ENCODE data around the gene WNK2. TPM values are rescaled to one million over a fixed set of nuclear protein-coding genes. Genes with fewer than 3 reads are reported as not detected.

WNK2 gene
- total and polyA plus RNA-seq, 2 donors: 4.8 to 9.3 TPM

GRCh38 chr9:93303258-93303771, 119.4 kb downstream of the WNK2 start:
- H3K4me1 ChIP-seq (ENCODE audit: insufficient read depth): no peaks in the 10 kb centered on the region

DNA sequence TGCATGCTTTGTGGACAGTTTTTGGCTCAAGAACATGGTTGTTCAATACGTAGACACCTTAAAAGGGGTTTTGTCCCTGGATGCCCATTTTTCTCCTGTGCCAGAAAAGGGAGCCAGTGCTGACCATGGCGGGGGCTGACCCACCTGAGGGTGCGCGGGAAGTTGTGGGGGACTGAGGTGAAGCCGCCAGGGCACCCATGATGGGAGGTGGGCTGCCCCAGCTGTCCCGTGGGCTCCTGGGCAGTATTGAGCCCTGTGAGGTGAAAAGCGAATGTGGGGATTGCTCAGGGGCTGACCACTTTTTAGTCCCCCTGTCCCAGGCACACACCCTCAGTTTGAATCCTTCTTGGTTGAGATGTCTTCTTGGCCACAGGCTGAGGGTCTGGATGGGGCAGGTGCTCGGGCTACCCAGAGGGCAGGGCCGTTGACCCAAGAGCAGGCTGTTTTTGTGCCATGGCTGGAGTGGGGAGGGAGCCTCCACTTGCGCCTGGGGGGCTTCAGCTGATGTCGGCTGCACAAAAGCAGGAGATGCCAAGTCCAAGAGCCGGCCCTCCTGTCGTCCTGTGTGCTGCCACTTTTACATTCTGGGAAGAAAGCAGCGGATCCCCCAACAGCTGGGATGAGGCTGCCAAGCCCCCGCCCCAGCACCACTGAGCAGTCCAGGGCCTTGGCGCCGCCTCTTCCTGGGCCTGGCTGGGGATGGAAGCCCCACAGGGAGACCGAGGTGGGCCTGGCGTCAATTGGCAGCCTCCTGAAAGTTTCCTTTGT, 120.1 kb downstream of the WNK2 start:
- Histone ChIP-seq H3K27ac (ENCODE audit: low read depth) (no peak overlapping the region), H3K36me3 (ENCODE audit: insufficient read depth) (no peaks in the 10 kb centered on the region), H3K4me1 (ENCODE audit: insufficient read depth) (no peaks in the 10 kb centered on the region), H3K4me3 (ENCODE audit: low read depth, low read length) (no peak overlapping the region)
- 93% methylated on average over 19 of the region's 19 CpGs for WGBS
- no peak for DNase-seq (ENCODE audit: extremely low spot score)

More at GRCh38 chr9:93303258-93303771, 119.4 kb downstream of the WNK2 start:
- Histone ChIP-seq H3K36me3 (ENCODE audit: insufficient read depth) (no peaks in the 10 kb centered on the region), H3K4me3 (ENCODE audit: low read depth, low read length) (no peak overlapping the region), H3K27ac (ENCODE audit: low read depth) (no peak overlapping the region)
- WGBS: 95% methylated on average over 11 of the region's 11 CpGs
- no peak for DNase-seq (ENCODE audit: extremely low spot score)

DNA sequence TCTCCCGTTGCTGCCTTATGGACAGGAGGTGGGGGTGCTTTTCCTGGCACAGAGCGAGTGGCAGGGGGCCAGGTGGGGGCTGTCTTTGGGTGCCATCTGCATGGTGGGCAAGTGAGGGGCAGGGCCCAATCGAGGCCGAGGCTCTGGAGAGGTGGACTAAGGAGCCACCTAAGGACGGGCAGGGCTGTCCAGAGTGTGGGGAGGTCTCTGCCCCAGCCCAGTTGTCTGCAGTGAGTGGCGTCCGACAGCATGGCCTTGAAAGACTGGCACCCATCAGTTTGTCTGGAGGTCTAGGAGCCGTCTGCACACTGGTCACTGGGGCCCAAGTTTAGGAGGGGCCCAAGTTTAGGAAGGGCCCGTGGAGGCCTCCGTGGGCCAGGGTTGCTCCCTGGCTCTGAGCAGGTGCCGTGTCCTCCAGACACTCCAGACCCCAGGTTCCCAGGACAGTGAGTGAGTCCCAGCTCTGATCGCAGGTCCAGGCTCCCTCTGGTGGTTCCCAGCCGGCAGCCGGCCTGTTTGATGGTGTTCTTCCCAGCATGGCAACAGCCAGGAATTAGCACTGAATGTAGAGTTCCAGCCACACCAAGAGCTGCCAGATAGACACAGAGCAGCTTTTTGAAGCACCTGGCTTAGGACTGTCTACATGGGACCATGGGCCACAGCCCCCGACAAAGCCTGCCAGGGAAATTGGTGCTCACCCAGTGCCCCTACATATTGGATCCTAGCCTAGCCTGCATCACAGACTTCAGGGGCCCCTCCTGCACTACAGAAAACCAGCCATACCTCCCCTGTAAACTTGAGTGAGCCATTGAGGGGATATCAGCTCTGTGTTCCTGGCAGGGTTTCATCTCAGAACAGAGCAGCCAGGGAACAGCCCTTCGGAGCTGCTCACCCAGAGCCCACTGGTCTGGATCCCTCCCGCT, 120.9 kb downstream of the WNK2 start:
- H3K4me1 ChIP-seq (ENCODE audit: insufficient read depth): no peaks in the 10 kb centered on the region
- H3K4me3 ChIP-seq (ENCODE audit: low read depth, low read length): no peak overlapping the region
- DNase-seq (ENCODE audit: extremely low spot score): no peak
- no peak overlapping the region for H3K27ac ChIP-seq (ENCODE audit: low read depth)
- H3K36me3 ChIP-seq (ENCODE audit: insufficient read depth): no peaks in the 10 kb centered on the region
- WGBS: 65% methylated on average over 17 of the region's 17 CpGs

GRCh38 chr9:93305497-93306020, 121.6 kb downstream of the WNK2 start:
- 84% methylated on average over 15 of the region's 15 CpGs for whole genome bisulfite sequencing
- Histone ChIP-seq H3K4me3 (ENCODE audit: low read depth, low read length) (no peak overlapping the region), H3K36me3 (ENCODE audit: insufficient read depth) (no peaks in the 10 kb centered on the region), H3K4me1 (ENCODE audit: insufficient read depth) (no peaks in the 10 kb centered on the region), H3K27ac (ENCODE audit: low read depth) (no peak overlapping the region)
- DNase-seq (ENCODE audit: extremely low spot score): no peak

GRCh38 chr9:93306081-93306480, 122.1 kb downstream of the WNK2 start:
- Histone ChIP-seq H3K36me3 (ENCODE audit: insufficient read depth) (no peaks in the 10 kb centered on the region), H3K4me1 (ENCODE audit: insufficient read depth) (no peaks in the 10 kb centered on the region), H3K27ac (ENCODE audit: low read depth) (no peak overlapping the region), H3K4me3 (ENCODE audit: low read depth, low read length) (no peak overlapping the region)
- no peak for DNase-seq (ENCODE audit: extremely low spot score)
- WGBS: 90% methylated on average over 9 of the region's 9 CpGs

DNA sequence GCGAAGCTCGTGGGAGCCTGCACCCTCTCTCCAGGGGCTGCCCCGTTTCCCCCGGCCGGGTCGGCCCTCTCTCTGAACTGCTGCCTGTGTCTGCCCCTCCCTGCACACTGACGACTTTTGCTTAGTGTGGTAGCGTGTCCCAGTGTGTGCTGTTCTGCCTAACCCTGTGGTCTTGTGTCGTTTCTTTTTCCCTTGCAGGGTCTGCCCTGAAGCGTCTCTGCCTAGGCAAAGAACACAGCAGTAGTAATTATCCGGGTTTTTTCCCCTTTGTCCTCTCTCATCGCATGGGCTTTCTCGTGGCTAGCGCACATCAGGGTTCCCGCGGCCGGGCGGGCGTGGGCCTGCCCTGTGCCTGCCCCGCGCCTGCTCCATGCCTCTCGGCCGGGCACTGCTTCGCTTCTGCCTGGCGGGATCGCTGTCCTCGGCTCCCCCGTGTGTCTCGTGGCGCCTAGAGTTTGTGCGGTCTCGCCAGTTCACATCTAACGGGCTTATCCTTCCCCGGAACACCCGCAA, 122.7 kb downstream of the WNK2 start:
- H3K36me3 ChIP-seq (ENCODE audit: insufficient read depth): no peaks in the 10 kb centered on the region
- H3K27ac ChIP-seq (ENCODE audit: low read depth): no peak overlapping the region
- no peak overlapping the region for H3K4me3 ChIP-seq (ENCODE audit: low read depth, low read length)
- WGBS: 93% methylated on average over 35 of the region's 35 CpGs
- no peak for DNase-seq (ENCODE audit: extremely low spot score)
- H3K4me1 ChIP-seq (ENCODE audit: insufficient read depth): no peaks in the 10 kb centered on the region

DNA sequence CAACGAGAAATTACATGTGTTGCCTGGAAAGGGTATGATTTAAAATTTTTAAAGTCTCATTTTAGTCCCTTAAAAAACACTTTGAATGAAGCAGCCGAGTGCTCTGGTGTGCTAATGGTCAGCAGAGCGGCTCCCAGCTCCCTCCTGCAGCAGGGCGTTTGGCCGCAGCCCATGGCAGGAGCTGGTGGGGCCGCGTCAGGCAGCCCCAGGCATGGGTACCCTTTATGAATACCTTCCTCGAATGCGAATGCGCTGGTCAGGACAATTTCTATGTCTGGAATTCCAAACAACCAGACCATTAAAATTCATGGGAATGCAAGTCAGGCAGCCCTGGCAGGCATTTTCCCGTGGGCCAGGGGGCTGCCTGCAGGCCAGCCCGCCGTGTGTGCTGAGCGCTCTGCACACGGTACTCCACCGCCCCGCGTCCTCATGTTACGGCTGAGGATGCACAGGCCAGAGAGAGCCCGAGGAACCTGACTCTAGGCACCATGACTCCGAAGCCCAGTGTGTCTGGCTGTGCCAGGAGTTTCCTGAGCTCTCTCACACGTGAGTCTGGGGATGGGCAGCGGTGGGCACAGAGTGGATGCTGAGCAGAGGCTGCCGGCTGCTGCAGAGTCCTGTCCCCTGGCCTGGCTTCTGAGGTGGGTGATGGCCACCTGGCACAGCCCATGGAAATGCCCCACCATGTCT, 123.7 kb downstream of the WNK2 start:
- Histone ChIP-seq H3K4me3 (ENCODE audit: low read depth, low read length) (no peak overlapping the region), H3K36me3 (ENCODE audit: insufficient read depth) (no peaks in the 10 kb centered on the region), H3K4me1 (ENCODE audit: insufficient read depth) (no peaks in the 10 kb centered on the region), H3K27ac (ENCODE audit: low read depth) (no peak overlapping the region)
- 88% methylated on average over 24 of the region's 24 CpGs for WGBS
- no peak for DNase-seq (ENCODE audit: extremely low spot score)

DNA sequence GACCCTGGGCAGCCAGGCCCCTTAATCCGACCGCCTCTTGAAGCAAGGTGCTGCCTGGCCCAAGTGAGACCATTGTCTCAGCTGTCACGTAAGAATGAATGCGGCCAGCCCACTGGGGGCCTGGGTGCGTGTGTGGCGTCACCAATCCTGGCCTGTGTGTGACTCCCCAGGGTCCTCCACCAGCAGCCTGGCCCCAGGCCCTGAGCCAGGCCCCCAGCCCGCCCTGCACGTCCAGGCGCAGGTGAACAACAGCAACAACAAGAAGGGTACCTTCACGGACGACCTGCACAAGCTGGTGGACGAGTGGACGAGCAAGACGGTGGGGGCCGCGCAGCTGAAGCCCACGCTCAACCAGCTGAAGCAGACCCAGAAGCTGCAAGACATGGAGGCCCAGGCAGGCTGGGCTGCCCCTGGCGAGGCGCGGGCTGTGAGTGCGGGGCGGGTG, 124.2 kb downstream of the WNK2 start:
- DNase-seq (ENCODE audit: extremely low spot score): no peak

GRCh38 chr9:93308676-93309075, 124.7 kb downstream of the WNK2 start:
- WGBS: 96% methylated on average over 7 of the region's 7 CpGs
- no peaks in the 10 kb centered on the region for H3K36me3 ChIP-seq (ENCODE audit: insufficient read depth)
- H3K4me1 ChIP-seq (ENCODE audit: insufficient read depth): no peaks in the 10 kb centered on the region
- DNase-seq (ENCODE audit: extremely low spot score): no peak
- H3K4me3 ChIP-seq (ENCODE audit: low read depth, low read length): no peak overlapping the region
- no peak overlapping the region for H3K27ac ChIP-seq (ENCODE audit: low read depth)

More for the DNA sequence above, 124.2 kb downstream of the WNK2 start:
- H3K27ac ChIP-seq (ENCODE audit: low read depth): no peak overlapping the region
- 95% methylated on average over 22 of the region's 22 CpGs for WGBS
- no peaks in the 10 kb centered on the region for H3K4me1 ChIP-seq (ENCODE audit: insufficient read depth)
- H3K36me3 ChIP-seq (ENCODE audit: insufficient read depth): no peaks in the 10 kb centered on the region
- no peak overlapping the region for H3K4me3 ChIP-seq (ENCODE audit: low read depth, low read length)

DNA sequence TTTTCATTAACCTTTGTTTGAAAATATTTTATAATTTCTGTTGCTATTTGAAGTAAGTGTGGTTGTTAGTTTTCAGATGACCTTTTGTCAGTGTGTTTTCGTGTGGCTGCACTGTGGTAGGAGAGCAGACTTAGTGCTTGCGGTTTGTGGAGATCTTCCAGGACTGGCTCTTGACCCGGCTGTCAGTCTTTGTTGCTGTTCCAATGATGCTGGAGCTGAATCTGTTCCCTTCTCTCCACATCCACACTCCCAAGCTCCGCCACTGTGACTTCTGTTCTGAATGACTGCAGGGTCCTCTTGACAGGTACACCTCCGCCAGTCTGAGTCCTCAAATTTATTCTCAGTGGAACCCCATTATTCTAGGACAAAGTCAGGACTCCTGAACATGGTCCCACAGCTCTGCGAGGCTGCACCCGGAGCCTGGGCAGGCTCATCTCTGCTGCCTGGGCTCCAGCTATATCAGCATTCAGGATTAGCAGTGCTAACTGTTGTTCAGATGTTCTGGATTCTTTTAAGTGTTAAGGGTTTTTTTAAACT, 126.0 kb downstream of the WNK2 start:
- WGBS: 84% methylated on average over 7 of the region's 7 CpGs
- Histone ChIP-seq H3K36me3 (ENCODE audit: insufficient read depth) (no peaks in the 10 kb centered on the region), H3K4me1 (ENCODE audit: insufficient read depth) (no peaks in the 10 kb centered on the region), H3K27ac (ENCODE audit: low read depth) (no peak overlapping the region), H3K4me3 (ENCODE audit: low read depth, low read length) (no peak overlapping the region)
- DNase-seq (ENCODE audit: extremely low spot score): no peak

- no peak for DNase-seq (ENCODE audit: extremely low spot score)
- H3K4me1 ChIP-seq (ENCODE audit: insufficient read depth): no peaks in the 10 kb centered on the region
- WGBS: 90% methylated on average over 9 of the region's 9 CpGs
- H3K4me3 ChIP-seq (ENCODE audit: low read depth, low read length): no peak overlapping the region
- no peak overlapping the region for H3K27ac ChIP-seq (ENCODE audit: low read depth)
- H3K36me3 ChIP-seq (ENCODE audit: insufficient read depth): no peaks in the 10 kb centered on the region
Measured at GRCh38 chr9:93315118-93315517, 131.2 kb downstream of the WNK2 start.

GRCh38 chr9:93315960-93316359, 132.0 kb downstream of the WNK2 start:
- Histone ChIP-seq H3K4me3 (ENCODE audit: low read depth, low read length) (no peak overlapping the region), H3K4me1 (ENCODE audit: insufficient read depth) (no peaks in the 10 kb centered on the region), H3K36me3 (ENCODE audit: insufficient read depth) (no peaks in the 10 kb centered on the region), H3K27ac (ENCODE audit: low read depth) (no peak overlapping the region)
- no peak for DNase-seq (ENCODE audit: extremely low spot score)
- WGBS: 63% methylated on average over 5 of the region's 5 CpGs
